Measurements from ENCODE around the gene DOCK1.
A peak's percentile ranks its signal among the peaks of the same experiment; 100 is the strongest.

DOCK1 gene

DNA sequence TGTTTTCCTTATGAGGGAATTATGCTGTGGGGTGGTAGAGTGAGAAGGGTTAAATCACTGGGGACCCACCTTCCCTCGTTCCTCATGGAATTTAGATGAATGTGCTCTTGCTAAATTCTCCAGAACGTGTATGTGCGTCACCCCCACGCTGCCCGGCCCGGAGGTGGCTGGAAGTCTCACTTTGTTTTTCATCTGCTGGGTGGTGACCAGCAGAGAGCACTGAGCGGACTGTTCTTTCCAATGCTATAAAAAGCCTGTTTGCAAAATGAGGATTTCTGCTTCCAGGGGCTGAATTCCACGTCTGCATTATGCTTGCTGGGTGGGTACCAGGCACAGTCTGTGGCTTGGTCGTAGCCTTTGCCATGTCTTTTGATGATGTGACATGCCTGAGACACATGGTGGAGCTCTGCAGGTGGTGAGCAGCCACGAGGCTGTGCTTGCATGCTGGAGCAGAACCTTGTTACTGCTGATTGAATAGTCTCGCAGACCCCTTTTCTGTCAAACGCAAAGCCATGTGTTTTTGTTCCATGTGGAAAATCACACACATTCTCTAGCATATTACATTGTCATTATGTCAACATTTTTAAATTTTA lies 323.1 kb downstream of the DOCK1 start:
- peak; percentile 23 for DNase-seq

DNA sequence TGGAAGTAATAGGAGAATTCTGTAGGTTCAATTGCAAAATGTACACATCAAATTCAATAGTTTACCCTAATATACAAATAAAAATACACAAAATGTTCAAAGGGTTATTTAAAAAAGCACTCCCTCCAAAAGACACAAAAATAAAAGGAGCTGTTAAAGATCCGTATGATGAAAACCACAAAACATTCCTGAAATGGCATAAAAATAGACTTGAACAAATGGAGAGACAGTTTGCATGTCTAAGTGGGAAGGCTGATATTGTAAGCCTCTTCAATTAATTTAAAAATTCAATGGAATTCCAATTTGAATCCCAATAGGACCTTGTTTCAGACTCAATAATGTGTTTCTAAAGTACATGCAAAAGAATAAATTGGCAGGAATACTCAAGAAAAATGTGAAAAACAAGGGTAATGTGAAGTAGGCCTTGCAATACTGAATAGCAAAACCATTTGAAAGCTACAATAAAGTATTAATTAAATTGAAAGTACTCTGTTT lies 329.1 kb downstream of the DOCK1 start:
- DNase-seq = peak; percentile 13

DNA sequence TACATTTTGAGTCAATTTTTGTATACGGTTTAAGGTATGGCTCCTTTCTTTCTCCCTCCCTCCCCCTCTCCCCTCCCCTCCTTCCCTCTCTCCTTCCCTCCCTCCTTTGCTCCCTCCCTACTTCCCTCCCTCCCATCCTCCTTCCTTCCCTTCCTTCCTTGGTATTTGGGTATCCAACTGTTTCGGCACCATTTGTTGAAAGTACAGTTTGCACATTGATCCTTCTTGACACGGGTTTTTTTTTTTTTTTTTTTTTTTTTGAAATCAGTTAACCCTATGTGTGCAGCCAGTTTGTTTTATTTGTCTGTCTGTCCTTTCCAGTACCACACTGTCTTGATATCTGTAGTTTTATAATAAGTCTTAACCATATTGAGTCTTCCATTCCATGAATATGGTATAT lies 331.0 kb downstream of the DOCK1 start:
- no peak for DNase-seq

DNA sequence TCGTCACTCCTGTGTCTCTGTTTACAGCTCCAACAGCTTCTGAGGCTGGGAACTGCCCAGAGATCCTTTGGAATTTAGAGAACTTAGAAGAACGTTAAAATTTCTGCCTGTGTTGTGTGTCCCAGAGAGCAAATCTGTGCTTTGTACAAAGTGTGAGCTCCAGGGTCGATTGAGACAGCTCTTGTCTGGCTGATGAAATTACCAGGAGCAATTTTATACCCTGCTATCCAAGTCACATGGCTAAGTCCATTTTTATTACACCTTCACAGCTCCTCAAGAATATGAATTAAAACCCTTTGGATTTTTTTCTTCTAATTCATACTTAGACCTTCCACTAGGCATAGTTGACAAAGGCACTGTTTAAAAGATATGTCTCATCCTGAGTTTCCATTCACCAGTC lies 337.7 kb downstream of the DOCK1 start:
- no peak for DNase-seq

DNA sequence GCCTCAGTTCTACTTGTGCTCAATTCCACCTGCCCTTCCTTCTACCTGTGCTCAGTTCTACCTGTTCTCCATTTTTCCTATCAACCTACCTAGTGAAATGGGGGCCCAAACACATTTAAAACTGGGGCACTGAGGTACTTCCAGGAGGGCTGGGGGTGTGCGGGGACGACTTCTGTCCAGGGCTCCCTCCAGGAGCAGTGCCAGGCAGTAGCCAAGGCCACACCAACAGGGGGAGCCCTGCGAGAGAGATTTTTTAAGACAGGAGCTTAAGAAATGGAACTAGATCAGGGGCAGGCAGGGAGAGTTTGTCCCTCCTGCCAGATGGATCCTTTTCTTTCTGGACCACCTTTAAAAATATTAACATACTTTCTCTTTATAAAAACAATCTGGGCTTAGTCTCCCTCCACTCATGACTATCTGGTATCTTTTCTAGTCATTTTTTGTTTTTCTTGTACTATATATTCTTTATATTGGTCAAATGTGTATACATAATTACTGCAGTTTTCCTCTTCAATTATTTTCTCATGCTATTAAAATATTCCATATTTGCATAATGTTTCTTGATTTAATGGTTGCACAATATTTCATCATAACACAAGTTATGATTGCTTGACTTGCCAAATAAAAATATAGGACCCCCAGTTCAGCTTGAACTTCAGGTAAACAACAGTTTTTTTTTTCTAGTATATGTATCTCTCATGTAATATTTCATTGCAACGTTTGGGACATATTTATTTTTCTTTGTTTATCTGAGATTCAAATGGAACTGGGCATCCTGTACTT lies 338.5 kb downstream of the DOCK1 start:
- peak; percentile 36 for DNase-seq

DNA sequence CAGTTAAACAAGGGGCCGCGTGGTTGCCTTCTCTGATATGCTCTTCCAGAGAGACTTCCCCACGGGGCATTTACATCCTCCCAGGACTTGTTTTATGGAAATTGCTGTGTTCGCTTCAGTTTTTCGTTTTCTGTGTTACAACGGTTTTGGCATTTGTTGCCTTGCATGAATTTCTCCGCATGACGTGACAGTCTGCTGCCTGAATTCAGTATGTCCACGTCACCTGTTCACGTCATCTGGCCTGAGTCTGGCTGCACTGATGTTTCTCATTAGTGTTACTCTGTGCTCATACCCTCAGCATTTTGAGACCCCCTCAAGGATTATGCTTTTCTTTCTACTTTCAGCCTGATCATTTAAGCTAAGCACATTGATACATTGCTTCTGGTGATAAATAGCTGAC lies 340.2 kb downstream of the DOCK1 start:
- DNase-seq = no peak

DNA sequence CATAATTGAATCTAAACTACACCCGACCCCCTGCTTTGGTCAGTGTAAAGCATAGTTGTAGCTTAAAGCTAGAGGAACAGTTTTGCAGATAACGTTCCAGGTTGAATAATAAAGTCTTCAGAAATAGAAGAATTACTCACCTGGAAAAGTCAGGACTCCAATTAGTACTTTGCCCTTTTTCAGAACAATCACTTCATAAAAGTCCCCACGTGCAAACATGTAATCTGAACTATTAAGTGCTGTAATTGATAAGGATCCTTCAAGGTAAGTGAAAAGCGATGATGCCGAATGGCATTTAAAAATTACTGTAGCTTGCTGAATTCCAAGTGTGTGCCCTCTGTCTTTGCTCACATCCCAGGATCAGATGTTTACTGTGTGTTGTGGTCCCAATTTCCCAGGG lies 344.8 kb downstream of the DOCK1 start:
- no peak for DNase-seq

DNA sequence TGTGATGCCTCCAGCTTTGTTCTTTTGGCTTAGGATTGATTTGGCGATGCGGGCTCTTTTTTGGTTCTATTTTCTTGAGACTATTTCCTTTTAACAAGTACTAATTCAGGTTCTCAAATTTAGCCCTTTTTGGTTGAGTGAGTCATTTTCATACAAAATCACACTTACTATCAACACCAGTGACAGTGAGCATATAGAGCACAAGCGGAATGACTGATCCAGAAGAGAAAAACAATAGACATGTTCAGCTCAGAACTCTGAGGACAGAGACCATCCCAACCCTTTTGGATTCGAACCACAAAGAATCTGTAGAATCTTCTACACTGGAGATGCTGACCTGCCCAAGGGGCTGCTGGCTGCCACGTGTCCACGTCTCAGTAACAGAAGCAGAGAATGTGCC lies 347.6 kb downstream of the DOCK1 start:
- no peak for DNase-seq

DNA sequence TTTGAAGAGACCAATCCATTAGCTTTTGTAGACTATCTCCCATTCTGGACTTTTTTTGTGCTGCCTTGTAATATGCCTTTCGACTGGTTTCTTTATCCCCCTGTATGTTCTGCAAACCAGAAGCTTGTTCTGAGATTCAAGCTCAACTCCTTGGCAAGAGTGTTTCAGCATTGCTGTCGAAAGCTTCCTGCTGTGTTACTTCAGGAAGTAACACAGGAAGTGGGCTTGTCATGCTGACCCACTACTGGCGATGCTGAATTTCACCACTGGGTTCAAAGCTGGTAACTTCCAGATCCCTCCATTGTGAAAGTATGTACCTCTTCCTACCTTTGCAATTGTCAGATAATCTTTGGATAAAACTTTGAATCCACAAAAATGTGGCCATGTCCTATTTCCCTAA lies 349.0 kb downstream of the DOCK1 start:
- no peak for DNase-seq

DNA sequence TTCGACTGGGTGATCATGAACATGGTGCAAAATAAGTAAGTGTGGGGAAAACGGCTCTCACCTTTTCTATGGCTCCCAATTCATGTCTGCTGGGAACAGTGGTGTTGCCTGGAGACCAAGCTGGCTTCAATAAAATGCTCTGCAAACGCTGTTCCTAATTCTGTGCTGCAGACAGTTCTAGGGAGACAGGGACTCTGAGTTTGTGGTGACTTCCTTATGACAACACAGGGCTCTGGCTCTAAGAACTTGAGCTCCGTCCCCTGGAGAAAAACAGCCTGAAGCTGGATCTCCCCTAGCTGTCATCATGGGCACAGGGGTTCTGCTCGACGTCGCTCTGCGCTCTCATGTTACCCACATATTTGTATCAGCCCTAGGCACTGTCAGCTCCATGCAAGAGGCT lies 352.2 kb downstream of the DOCK1 start:
- no peak for DNase-seq

DNA sequence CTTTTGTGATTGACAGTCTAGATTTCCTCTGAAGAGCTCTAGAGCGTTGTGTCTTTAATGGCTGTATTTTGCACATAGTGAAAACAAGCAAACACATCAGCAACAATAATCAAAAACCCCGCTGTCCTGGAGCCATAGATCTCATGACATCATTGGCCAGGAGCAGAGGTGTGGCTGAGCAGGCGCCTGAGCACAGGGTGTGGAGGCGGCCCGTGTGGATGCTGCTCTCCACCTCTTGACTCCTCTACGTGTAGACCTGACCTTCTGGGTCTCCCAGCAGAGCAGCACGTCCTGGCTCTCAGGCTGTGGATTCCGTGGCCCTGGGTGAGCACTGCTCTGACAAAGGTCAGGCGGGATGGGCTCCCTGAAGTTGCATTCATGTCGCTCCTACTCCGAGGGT lies 354.1 kb downstream of the DOCK1 start:
- no peak for DNase-seq

DNA sequence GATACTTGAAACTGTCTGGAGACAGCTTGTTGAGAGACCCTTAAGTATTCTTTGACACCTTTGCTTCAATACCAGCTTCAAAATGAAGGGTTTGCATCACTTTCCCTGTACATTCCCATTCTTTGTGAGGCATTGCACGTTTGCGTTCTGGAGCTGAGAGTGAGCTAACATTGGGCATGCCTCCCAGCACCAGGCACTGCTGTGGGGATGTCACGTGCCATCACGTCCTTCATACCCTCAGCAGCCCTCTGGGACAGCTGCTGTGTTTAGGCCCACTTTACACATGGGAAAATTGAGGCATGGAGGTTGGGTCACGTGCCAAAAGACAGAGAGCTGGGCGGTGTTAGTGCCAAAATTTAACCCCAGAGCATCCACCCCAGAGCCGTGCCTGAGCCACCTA lies 357.4 kb downstream of the DOCK1 start:
- no peak for DNase-seq

DNA sequence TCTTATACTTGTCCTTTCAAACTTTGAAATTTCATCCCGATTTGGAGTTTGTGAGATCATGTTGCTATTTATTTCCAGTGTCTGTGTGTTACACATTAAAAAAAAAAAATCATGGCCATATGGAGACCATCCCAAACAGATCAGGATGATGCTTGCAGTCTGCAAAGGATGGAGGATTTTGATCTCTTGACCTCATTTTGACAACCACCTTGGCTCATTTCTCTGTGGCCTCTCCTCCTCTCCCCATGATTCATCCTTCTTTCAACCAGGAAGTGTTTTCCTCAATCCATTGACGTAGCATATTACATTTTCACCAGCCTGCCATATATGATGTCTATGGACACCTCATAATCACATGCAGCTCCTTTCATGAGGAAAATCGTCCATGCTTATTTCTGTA lies 360.1 kb downstream of the DOCK1 start:
- no peak for DNase-seq

DNA sequence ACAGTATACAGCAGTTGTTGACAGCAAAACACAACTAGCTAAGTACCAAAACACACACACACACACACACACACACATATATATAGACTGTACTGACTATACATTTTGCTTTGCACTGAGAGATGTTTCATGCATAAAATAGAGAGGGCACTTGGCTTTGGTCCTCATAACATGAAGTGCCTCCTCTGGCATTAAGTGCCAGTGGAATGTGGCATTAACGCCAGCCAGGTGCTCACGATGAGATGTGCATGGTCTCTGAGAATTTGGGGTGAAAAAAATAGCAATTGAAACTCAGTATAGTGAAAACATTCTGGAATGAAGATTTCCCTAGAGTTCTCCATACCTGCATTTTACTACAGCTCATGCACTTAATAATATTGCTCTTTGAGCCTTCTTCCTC lies 361.2 kb downstream of the DOCK1 start:
- no peak for DNase-seq

DNA sequence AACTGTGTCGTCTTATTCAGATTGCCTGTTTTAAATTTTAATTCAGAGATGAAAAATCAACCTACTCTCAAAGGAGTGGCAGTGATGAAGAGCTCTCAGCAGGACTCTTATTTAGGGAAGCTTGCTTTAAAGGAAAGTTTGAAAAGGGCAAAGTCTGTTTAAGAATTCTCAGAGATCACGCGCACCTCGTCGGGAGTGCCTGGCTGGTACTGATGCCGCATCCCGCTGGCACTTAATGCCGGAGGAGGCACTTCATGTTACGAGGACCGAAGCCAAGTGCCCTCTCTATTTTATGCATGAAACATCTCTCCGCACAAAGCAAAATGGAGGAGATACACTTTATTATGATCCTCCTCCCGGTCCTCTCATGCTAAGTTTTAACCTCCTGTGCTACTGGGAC lies 362.2 kb downstream of the DOCK1 start:
- DNase-seq = no peak

DNA sequence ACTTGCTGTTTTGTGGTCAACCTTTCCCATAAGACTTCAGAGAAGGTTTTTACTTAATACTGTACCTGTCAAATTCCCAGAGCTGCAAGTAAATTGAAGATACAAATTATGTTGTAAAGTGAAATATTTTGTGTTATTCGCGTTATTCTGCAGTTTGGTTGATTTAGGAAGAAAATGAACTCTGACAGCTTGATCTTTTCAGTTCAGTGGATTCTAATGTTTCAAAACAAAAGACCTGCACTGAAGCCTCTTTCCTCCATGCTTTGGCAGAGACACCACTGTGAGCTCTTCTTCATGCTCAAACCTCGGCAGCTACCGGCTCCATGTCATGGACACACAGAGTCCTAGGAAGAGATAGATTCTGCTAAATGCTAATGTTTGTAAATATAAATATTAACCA lies 366.8 kb downstream of the DOCK1 start:
- DNase-seq = no peak

DNA sequence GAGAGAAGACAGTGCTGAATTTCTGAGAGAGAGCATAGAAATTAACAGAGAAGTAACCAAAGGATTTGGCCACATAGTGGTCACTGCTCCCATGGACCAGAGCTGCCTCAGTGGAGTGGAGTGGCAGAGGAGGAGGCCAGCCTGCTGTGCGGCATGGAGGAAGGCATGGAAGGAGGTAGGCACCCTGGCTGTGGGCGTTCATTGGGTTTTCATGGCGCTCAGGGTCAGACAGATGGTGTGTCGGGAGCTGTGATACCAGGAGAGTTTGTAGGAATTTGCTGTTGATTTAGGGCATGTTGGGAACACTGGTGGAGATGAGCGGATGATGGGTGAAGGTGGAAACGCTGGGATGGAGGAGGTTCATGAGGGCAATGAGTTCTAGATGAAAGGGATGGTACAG lies 370.0 kb downstream of the DOCK1 start:
- DNase-seq = no peak

DNA sequence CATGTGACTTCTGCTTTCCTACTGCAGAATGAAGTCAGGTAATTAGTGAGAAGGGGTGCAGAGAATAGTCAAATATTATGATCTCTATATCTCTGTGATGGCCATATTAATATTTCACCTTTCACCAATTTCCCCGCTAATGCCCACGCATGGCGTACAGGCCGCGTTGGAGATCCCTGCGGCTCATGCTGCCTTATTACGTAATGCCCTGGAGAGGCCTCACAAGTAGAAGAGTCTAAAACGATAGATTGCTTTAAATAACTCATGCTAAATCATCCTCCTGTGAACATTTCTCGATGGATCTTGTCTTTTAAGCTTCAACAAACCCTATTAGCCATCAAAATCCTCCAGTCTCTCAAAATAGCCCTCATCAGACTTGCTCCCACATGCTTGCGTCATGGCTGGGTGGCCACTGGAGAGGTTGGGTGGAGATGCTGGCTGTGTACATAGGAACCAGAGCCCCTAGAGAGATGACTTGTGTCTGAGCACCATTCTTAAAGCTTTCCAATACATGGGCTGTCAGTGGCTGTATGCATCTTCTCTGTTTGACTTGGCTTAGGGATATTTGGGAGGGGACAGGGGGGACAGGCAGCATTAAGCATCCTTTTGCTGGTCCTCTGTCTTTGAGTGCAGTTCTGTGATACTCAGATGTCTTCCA lies 370.7 kb downstream of the DOCK1 start:
- no peak for DNase-seq

DNA sequence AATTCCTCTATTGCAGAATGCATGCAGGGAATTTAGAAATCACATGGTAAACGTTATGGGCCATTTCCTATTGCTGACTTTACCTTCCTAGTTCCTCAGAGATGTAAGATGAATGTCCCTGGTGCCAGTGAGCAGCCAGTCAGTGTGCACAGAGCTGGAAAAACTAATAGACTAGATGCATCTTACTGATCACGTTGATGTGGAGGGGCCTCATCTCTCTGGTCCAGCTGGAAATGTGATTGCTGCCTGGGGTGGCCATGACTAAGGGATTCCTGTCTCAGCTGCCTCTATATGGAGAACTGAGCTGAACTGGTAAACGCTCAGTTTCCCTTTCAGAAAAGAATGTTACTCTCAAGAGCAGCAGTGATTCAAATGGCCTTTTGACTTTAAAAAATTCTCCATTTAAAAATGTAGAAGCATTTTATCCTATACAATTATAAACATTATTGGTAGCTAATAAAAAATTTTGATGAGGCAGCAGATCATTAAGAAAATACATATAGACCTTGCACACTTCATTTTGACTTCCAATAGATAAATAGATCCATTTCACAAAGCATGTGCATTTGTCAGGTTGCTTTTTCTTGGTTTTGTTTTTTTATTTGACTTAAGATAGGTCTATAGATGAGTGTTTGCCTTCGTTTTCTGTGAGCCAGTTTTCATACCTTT lies 371.7 kb downstream of the DOCK1 start:
- DNase-seq = no peak

DNA sequence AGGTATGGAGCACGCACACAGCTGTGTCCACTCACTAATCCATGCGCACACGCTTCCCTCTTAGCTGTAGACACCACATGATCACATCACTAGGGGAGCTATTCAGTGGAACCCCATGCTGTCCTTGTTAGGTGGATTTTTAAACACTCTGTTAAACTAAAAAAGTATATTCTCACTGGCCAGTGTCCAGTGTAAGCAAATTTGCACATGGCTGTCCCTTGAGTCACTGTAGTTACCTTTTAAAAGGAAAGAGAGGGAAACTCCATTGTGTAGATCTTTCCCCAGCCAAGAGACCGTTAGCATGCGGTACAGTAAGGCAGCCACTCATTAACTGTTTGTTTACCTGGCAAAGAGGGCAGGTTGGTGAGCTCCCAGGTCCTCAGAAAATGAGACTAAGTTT lies 372.8 kb downstream of the DOCK1 start:
- peak; percentile 50 for DNase-seq

DNA sequence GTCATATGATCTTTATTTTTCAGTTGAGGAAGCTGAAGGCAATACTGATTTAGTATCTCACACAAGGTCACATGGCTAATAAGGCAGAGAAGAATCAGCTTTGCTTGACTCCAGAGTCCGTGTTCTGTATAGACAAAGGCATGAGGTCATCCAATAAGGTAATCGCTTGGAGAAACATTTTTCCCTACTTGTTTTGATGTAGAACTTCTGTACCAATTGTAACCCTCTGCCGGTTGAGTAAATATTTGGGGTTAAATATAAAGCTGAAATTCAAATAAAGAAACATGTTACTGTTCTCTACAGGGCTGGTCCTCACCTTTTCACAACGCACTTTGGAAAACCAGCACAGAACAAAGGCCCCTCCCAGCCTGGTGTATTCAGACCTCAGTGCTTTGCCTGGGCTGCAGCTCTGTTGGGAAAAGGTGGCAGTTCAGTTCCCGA lies 374.1 kb downstream of the DOCK1 start:
- no peak for DNase-seq

DNA sequence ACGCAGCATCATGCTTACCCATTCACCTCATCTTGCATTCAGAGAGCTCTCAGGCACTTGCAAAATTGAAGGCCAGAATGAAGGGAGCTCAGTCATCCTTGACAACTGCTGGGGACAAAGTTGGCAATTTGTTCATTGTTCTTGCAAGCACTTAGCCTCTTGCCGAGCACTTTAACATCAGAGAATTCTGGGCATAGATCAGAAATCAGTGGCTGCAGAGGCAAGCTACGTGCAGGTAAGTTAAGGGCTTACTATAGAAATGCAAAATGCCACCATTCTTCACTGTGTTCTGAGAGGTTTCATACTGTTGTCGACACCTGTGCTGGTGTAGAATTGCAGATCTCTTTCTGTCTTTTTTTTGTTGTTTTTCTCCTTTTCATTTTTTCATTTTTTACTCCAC lies 375.2 kb downstream of the DOCK1 start:
- no peak for DNase-seq

DNA sequence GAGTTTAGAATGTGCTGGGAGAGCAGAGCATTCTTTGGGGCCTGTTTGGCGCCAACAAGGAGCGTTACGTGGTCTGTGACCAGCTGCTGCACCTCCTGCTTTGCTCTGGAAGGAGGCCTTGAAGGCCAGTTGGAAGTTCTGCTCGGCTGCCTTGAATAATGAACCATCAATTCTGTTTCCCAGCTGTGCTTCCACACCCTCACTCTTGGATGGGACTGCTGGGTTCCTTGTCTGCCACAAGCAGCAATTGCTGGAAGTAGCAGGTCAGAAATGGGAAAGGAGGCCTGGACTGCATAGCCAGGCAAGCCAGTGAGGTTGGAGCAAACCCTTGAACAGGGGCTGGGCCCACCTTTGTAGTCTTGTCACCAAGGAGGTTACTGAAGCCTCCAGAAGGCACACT lies 377.8 kb downstream of the DOCK1 start:
- DNase-seq = no peak
